Left lobe of liver (tissue), 1 donor: ENCODE data around the gene MRGPRF. TPM values are rescaled to one million over a fixed set of nuclear protein-coding genes. Genes with fewer than 3 reads are reported as not detected.

Experiments used
- total RNA-seq: library from RNA; stranded (reverse); gene quantifications from one replicate; pipeline ENCODE4 v1.2.1, GENCODE V29; 2021
- donor health status: DM: no; HTN: yes; CAD: no.

Gene MRGPRF
- total RNA-seq, 1 donor from 2014 or later, result 3.4 TPM

Other genes starting within 250 kb of the MRGPRF start
- gene CPT1A, start 171.3 kb downstream of the MRGPRF start, total RNA-seq, result 56.6 TPM
- gene MRPL21, start 109.4 kb downstream of the MRGPRF start, total RNA-seq, result 23.4 TPM
- 14.8 TPM for gene IGHMBP2, start 109.4 kb downstream of the MRGPRF start, total RNA-seq
- gene MRGPRD, start 32.3 kb downstream of the MRGPRF start, total RNA-seq, result not detected
- 35.0 TPM for gene TPCN2, start 35.7 kb upstream of the MRGPRF start, total RNA-seq
- not detected for gene SMIM38, start 142.7 kb upstream of the MRGPRF start, total RNA-seq